Gastrocnemius medialis (tissue), 4 donors: Measurements from ENCODE around the gene ZNF316.

Experiments used
- CTCF ChIP-seq, 5 experiments: fragments of 450-650 bp in 3 of 5; fragments of 200-600 bp in 2 of 5; sonication (generic) in 2 of 5; IDR thresholded peaks in 4 of 5; conservative IDR thresholded peaks in 1 of 5; 1 replicate in 4 of 5; 2 replicates in 1 of 5; pipeline ENCODE4 v1.5.1; 2016 to 2019; ENCODE audit warnings: antibody characterized with exemption in 5 of 5, mild to moderate bottlenecking in 3 of 5, moderate library complexity in 3 of 5
- POLR2A ChIP-seq, 2 donors: fragments of 450-650 bp; IDR thresholded peaks; one replicate each; pipeline ENCODE4 v1.6.1; 2017; ENCODE audit warnings: antibody characterized with exemption in 2 of 2, mild to moderate bottlenecking in 2 of 2, moderate library complexity in 2 of 2

GRCh38 chr7:6675807-6676405, 38.8 kb downstream of the ZNF316 start:
- no peak for TF ChIP-seq POLR2A (IDR thresholded peaks at IDR 0.05)
- no peak for TF ChIP-seq CTCF (IDR thresholded peaks at IDR 0.05 in 4 of 5, conservative IDR thresholded peaks at IDR 0.05 in 1 of 5)
